ENCODE measurements around the gene NEK11. TPM values are rescaled to one million over a fixed set of nuclear protein-coding genes. Genes with fewer than 3 reads are reported as not detected.

The NEK11 gene
- total RNA-seq, 1 donor from 2014 or later: 8.1 TPM

DNA sequence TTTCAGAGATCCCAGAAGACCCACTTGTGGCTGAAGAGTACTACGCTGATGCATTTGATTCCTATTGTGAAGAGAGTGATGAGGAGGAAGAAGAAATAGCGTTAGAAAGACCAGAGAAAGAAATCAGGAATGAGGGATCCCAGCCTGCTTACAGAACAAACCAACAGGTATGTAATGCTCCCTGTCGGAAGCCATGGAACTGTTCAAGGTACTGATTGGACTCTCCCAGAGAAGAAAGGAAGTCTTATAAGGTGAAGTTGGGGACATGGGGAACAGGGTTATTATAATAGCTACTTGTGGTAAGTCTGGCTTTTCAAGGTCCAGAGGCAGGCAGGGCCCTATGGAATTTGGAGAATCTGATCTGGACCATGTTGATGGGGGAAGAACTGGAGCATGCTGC is 201.8 kb downstream of the NEK11 start:
- H3K9me3 ChIP-seq (ENCODE audit: low read depth): no peaks in the 10 kb centered on the region
- no peak overlapping the region for H3K4me2 ChIP-seq
- H3K27ac Mint-ChIP-seq: no peak overlapping the region
- H3K9ac ChIP-seq: no peak overlapping the region
- H3K4me3 Mint-ChIP-seq: no peak overlapping the region
- H3K27me3 Mint-ChIP-seq (ENCODE audit: insufficient read depth, low read depth): no peaks in the 10 kb centered on the region
- H3K9me3 Mint-ChIP-seq: no peaks in the 10 kb centered on the region
- TF ChIP-seq EZH2 (IDR thresholded peaks at IDR 0.05) (no peak), CTCF (IDR thresholded peaks at IDR 0.05) (no peak), EZH2phosphoT487 (IDR thresholded peaks at IDR 0.05) (no peak)
- DNase-seq (ENCODE audit: low spot score): no peak
- no peaks in the 10 kb centered on the region for H3F3A ChIP-seq (ENCODE audit: low read depth)
- H3K4me1 ChIP-seq: no peaks in the 10 kb centered on the region
- no peaks in the 10 kb centered on the region for H4K20me1 ChIP-seq (ENCODE audit: low read depth)
- H3K4me1 Mint-ChIP-seq: peaks cover 1% of the 10 kb centered on the region
- no peaks in the 10 kb centered on the region for H3K36me3 ChIP-seq
- no peak overlapping the region for H3K4me3 ChIP-seq
- H2AFZ ChIP-seq (replicated peaks): no peak overlapping the region
- H3K27me3 ChIP-seq: no peaks in the 10 kb centered on the region
- H3K27ac ChIP-seq: no peak overlapping the region
- no peaks in the 10 kb centered on the region for H3K36me3 Mint-ChIP-seq
- H3K79me2 ChIP-seq (ENCODE audit: low read depth): no peaks in the 10 kb centered on the region

DNA sequence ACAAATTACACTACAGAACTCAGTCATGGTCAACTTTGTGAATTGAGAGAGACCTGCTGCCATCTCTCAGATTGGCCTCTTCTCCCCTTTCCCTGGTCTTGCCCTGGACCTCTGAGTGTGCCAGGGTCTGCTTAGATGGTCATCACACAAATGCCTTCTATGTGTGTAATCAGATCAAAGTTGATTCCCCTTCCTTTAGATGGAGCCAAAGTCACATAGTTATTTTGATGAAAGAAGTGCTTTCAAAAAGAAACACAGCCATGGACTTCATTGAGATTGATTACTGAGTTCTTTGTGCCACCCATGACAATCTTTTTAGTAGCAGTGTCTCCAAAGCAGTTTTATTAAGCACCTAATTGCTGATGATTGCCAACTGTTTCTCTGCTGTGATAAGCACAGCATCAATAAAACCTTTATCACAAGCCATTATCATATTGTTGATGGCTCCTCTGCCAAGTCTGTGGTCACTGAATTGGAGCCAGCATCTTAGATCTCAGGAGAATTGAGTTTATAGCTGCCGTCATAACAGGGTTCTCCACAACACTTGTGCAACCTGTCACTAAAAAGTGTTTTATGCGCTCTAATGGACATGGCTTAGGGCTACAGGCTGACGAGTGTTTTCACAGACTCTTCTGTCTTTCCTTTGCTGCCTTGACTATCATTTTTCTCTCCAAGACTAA is 205.2 kb downstream of the NEK11 start:
- Histone ChIP-seq H3K4me2 (no peak overlapping the region), H3K27ac (no peak overlapping the region), H3K79me2 (ENCODE audit: low read depth) (no peaks in the 10 kb centered on the region), H3F3A (ENCODE audit: low read depth) (no peaks in the 10 kb centered on the region), H4K20me1 (ENCODE audit: low read depth) (no peaks in the 10 kb centered on the region), H3K9me3 (ENCODE audit: low read depth) (no peaks in the 10 kb centered on the region), H3K9ac (no peak overlapping the region), H3K4me3 (no peak overlapping the region), H3K4me1 (peaks cover 10% of the 10 kb centered on the region), H2AFZ (replicated peaks) (no peak overlapping the region), H3K27me3 (no peaks in the 10 kb centered on the region), H3K36me3 (no peaks in the 10 kb centered on the region)
- DNase-seq (ENCODE audit: low spot score): no peak
- H3K9me3 Mint-ChIP-seq: no peaks in the 10 kb centered on the region
- H3K36me3 Mint-ChIP-seq: no peaks in the 10 kb centered on the region
- peaks cover 24% of the 10 kb centered on the region for H3K4me1 Mint-ChIP-seq
- H3K4me3 Mint-ChIP-seq: no peak overlapping the region
- H3K27ac Mint-ChIP-seq: no peak overlapping the region
- no peak for TF ChIP-seq EZH2phosphoT487 (IDR thresholded peaks at IDR 0.05)
- TF ChIP-seq CTCF (IDR thresholded peaks at IDR 0.05): no peak
- no peak for TF ChIP-seq EZH2 (IDR thresholded peaks at IDR 0.05)
- H3K27me3 Mint-ChIP-seq (ENCODE audit: insufficient read depth, low read depth): peaks cover 3% of the 10 kb centered on the region

- Mint-ChIP-seq H3K36me3 (no peaks in the 10 kb centered on the region), H3K4me1 (peaks cover 24% of the 10 kb centered on the region), H3K9me3 (no peaks in the 10 kb centered on the region), H3K27ac (no peak overlapping the region), H3K27me3 (ENCODE audit: insufficient read depth, low read depth) (peaks cover 3% of the 10 kb centered on the region), H3K4me3 (no peak overlapping the region)
- Histone ChIP-seq H3K4me2 (no peak overlapping the region), H3K36me3 (no peaks in the 10 kb centered on the region), H3K27me3 (no peaks in the 10 kb centered on the region), H3K79me2 (ENCODE audit: low read depth) (no peaks in the 10 kb centered on the region), H3K9me3 (ENCODE audit: low read depth) (no peaks in the 10 kb centered on the region), H3K4me1 (peaks cover 10% of the 10 kb centered on the region), H3K27ac (no peak overlapping the region), H4K20me1 (ENCODE audit: low read depth) (no peaks in the 10 kb centered on the region), H3K9ac (no peak overlapping the region), H3F3A (ENCODE audit: low read depth) (no peaks in the 10 kb centered on the region), H3K4me3 (no peak overlapping the region), H2AFZ (replicated peaks) (no peak overlapping the region)
- no peak for TF ChIP-seq EZH2 (IDR thresholded peaks at IDR 0.05)
- TF ChIP-seq EZH2phosphoT487 (IDR thresholded peaks at IDR 0.05): no peak
- no peak for TF ChIP-seq CTCF (IDR thresholded peaks at IDR 0.05)
- no peak for DNase-seq (ENCODE audit: low spot score)
Measured at GRCh38 chr3:131232711-131233267, 206.1 kb downstream of the NEK11 start.
